ENCODE results near the gene BCR.

BCR gene

GRCh38 chr22:23250056-23250784 is 69.9 kb downstream of the BCR start:
- DNase-seq = no peak

GRCh38 chr22:23250785-23251363 is 70.6 kb downstream of the BCR start:
- DNase-seq = no peak

- DNase-seq = no peak
Observed at GRCh38 chr22:23251445-23252093, 71.3 kb downstream of the BCR start.

- no peak for DNase-seq
Observed at GRCh38 chr22:23253475-23254055, 73.3 kb downstream of the BCR start.

- DNase-seq = no peak
Observed at GRCh38 chr22:23255506-23256170, 75.3 kb downstream of the BCR start.

- DNase-seq = no peak
Observed at GRCh38 chr22:23256171-23256932, 76.0 kb downstream of the BCR start.

GRCh38 chr22:23256986-23257888 is 76.9 kb downstream of the BCR start:
- DNase-seq = no peak

- DNase-seq = no peak
Observed at GRCh38 chr22:23257889-23258825, 77.8 kb downstream of the BCR start.

GRCh38 chr22:23258826-23259170 is 78.5 kb downstream of the BCR start:
- no peak for DNase-seq

- DNase-seq = no peak
Observed at GRCh38 chr22:23259916-23260644, 79.8 kb downstream of the BCR start.

- DNase-seq = no peak
Observed at GRCh38 chr22:23260645-23261581, 80.6 kb downstream of the BCR start.

- no peak for DNase-seq
Observed at GRCh38 chr22:23261900-23262450, 81.7 kb downstream of the BCR start.

- no peak for DNase-seq
Observed at GRCh38 chr22:23262518-23263332, 82.4 kb downstream of the BCR start.

GRCh38 chr22:23263651-23264555 is 83.6 kb downstream of the BCR start:
- no peak for DNase-seq

- no peak for DNase-seq
Observed at GRCh38 chr22:23264610-23265367, 84.5 kb downstream of the BCR start.

- no peak for DNase-seq
Observed at GRCh38 chr22:23265368-23265700, 85.0 kb downstream of the BCR start.
